Breast epithelium (tissue), 3 donors: ENCODE results near the gene KREMEN1.

ENCODE experiments used
- POLR2AphosphoS5 ChIP-seq, 3 donors: sonication (generic); formaldehyde crosslinking; IDR thresholded peaks; one replicate each; pipeline ENCODE4 v1.6.1; 2017; ENCODE audit warnings: antibody characterized with exemption in 3 of 3
- TF ChIP-seq, protein P1 (sequence below), 3 donors: fragments of 450-650 bp; IDR thresholded peaks; one replicate each; pipeline ENCODE4 v1.5.1; 2016 to 2017; ENCODE audit warnings: antibody characterized with exemption in 3 of 3, mild to moderate bottlenecking in 3 of 3, moderate library complexity in 3 of 3

- TF ChIP-seq, protein P1, sequence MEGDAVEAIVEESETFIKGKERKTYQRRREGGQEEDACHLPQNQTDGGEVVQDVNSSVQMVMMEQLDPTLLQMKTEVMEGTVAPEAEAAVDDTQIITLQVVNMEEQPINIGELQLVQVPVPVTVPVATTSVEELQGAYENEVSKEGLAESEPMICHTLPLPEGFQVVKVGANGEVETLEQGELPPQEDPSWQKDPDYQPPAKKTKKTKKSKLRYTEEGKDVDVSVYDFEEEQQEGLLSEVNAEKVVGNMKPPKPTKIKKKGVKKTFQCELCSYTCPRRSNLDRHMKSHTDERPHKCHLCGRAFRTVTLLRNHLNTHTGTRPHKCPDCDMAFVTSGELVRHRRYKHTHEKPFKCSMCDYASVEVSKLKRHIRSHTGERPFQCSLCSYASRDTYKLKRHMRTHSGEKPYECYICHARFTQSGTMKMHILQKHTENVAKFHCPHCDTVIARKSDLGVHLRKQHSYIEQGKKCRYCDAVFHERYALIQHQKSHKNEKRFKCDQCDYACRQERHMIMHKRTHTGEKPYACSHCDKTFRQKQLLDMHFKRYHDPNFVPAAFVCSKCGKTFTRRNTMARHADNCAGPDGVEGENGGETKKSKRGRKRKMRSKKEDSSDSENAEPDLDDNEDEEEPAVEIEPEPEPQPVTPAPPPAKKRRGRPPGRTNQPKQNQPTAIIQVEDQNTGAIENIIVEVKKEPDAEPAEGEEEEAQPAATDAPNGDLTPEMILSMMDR (IDR thresholded peaks at IDR 0.05) = no peak
- no peak for TF ChIP-seq POLR2AphosphoS5 (IDR thresholded peaks at IDR 0.05)
These were observed 141.4 kb downstream of the KREMEN1 start for GRCh38 chr22:29214232-29214631.
